ENCODE data around the gene EML3.

DNA sequence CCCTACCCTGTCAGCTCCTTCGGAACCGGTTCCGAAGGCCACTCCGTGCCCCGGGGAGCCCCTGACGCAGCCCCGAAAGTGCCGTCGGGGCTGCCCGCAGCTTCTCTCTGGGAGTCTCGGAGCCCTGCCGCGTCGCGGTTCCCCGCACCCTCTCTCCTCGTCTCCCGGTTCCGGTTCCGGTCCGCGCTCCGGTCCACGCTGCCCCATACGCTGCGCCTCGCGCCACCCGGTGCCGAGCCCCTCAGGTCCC is 11.5 kb downstream of the EML3 start:
- TF ChIP-seq TAF1 (IDR thresholded peaks at IDR 0.05; ENCODE audit: low read depth) (no peak), POLR2AphosphoS5 (IDR thresholded peaks at IDR 0.05) (no peak), EZH2 (IDR thresholded peaks at IDR 0.05; ENCODE audit: borderline replicate concordance, insufficient read depth, low read length, poor library complexity, severe bottlenecking) (no peak), RAD21 (conservative IDR thresholded peaks at IDR 0.05) (no peak), EP300 (conservative IDR thresholded peaks at IDR 0.05; ENCODE audit: poor library complexity, severe bottlenecking) (no peak), SMC3 (conservative IDR thresholded peaks at IDR 0.05; ENCODE audit: poor library complexity) (no peak), MXI1 (conservative IDR thresholded peaks at IDR 0.05; ENCODE audit: poor library complexity, severe bottlenecking) (no peak)
- TF ChIP-seq, protein P1, sequence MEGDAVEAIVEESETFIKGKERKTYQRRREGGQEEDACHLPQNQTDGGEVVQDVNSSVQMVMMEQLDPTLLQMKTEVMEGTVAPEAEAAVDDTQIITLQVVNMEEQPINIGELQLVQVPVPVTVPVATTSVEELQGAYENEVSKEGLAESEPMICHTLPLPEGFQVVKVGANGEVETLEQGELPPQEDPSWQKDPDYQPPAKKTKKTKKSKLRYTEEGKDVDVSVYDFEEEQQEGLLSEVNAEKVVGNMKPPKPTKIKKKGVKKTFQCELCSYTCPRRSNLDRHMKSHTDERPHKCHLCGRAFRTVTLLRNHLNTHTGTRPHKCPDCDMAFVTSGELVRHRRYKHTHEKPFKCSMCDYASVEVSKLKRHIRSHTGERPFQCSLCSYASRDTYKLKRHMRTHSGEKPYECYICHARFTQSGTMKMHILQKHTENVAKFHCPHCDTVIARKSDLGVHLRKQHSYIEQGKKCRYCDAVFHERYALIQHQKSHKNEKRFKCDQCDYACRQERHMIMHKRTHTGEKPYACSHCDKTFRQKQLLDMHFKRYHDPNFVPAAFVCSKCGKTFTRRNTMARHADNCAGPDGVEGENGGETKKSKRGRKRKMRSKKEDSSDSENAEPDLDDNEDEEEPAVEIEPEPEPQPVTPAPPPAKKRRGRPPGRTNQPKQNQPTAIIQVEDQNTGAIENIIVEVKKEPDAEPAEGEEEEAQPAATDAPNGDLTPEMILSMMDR (IDR thresholded peaks at IDR 0.05; ENCODE audit: poor library complexity, severe bottlenecking): no peak
